ENCODE results near the gene PCYT2.
"Not testable (repeated sequence)": the region's sequence is repeated elsewhere in the genome, so short reads cannot be mapped to it uniquely, and the experiment has no call there.

Gene PCYT2

GRCh38 chr17:81927152-81927652 is 16.0 kb upstream of the PCYT2 start:
- no peak for DNase-seq (ENCODE audit: low spot score)

GRCh38 chr17:81926451-81927151 is 15.4 kb upstream of the PCYT2 start:
- DNase-seq (ENCODE audit: low spot score) = no peak

- DNase-seq (ENCODE audit: low spot score) = no peak
These were observed 14.8 kb upstream of the PCYT2 start for GRCh38 chr17:81925860-81926450.

- DNase-seq (ENCODE audit: low spot score) = no peak
These were observed 13.6 kb upstream of the PCYT2 start for GRCh38 chr17:81924557-81925532.

- no peak for DNase-seq (ENCODE audit: low spot score)
These were observed 12.4 kb upstream of the PCYT2 start for GRCh38 chr17:81923302-81924260.

- no peak for DNase-seq (ENCODE audit: low spot score)
These were observed 11.5 kb upstream of the PCYT2 start for GRCh38 chr17:81922566-81923301.

GRCh38 chr17:81921996-81922565 is 10.9 kb upstream of the PCYT2 start:
- DNase-seq (ENCODE audit: low spot score) = no peak

- no peak for DNase-seq (ENCODE audit: low spot score)
These were observed 10.3 kb upstream of the PCYT2 start for GRCh38 chr17:81921537-81921862.

- no peak for DNase-seq (ENCODE audit: low spot score)
These were observed 9.7 kb upstream of the PCYT2 start for GRCh38 chr17:81920612-81921536.

GRCh38 chr17:81918832-81919545 is 7.8 kb upstream of the PCYT2 start:
- DNase-seq (ENCODE audit: low spot score) = no peak

GRCh38 chr17:81918333-81918669 is 7.1 kb upstream of the PCYT2 start:
- not testable (repeated sequence) for DNase-seq (ENCODE audit: low spot score)

- DNase-seq (ENCODE audit: low spot score) = peak; percentile 92
These were observed 6.5 kb upstream of the PCYT2 start, which contains the start of gene SIRT7 for GRCh38 chr17:81917565-81918332. SIRT7 (minus strand) TSS chr17:81918176; CDS start chr17:81918131, 45 bp downstream.

- no peak for DNase-seq (ENCODE audit: low spot score)
These were observed 5.2 kb upstream of the PCYT2 start for GRCh38 chr17:81916234-81917001.

GRCh38 chr17:81915331-81915730 is 4.1 kb upstream of the PCYT2 start:
- no peak for DNase-seq (ENCODE audit: low spot score)

GRCh38 chr17:81914103-81914850 is 3.1 kb upstream of the PCYT2 start:
- no peak for DNase-seq (ENCODE audit: low spot score)

- DNase-seq (ENCODE audit: low spot score) = no peak
These were observed 2.3 kb upstream of the PCYT2 start for GRCh38 chr17:81913394-81914102.
